HPDE6-E6E7 (cell line): ENCODE data around the gene PCDHGA11.
"Not testable (repeated sequence)": the region's sequence is repeated elsewhere in the genome, so short reads cannot be mapped to it uniquely, and the experiment has no call there.

Experiments
- DNase-seq: peaks from one replicate; pipeline ENCODE4 v3.0.0; 2011; ENCODE audit warnings: missing footprints; ENCODE audit errors: extremely low spot score

The PCDHGA11 gene

GRCh38 chr5:141420855-141421488 is at the start of gene PCDHGA11:
PCDHGA11 (plus strand) TSS chr5:141421051; CDS start chr5:141421228, 177 bp downstream.
- no peak for DNase-seq

- no peak for DNase-seq
Observed at GRCh38 chr5:141371572-141372475, 49.0 kb upstream of the PCDHGA11 start.

GRCh38 chr5:141373673-141374317 is 47.1 kb upstream of the PCDHGA11 start, which contains the start of gene PCDHGA6:
PCDHGA6 (plus strand) TSS chr5:141373891; CDS start chr5:141374084, 193 bp downstream.
- DNase-seq = no peak

GRCh38 chr5:141374627-141375026 is 46.2 kb upstream of the PCDHGA11 start:
- DNase-seq = no peak

- DNase-seq = not testable (repeated sequence)
Observed at GRCh38 chr5:141375444-141376155, 45.3 kb upstream of the PCDHGA11 start.

- no peak for DNase-seq
Observed at GRCh38 chr5:141382469-141383294, 38.2 kb upstream of the PCDHGA11 start, which contains the start of gene PCDHGA7. PCDHGA7 (plus strand) TSS chr5:141382742; CDS start chr5:141382900, 158 bp downstream.

- DNase-seq = no peak
Observed at GRCh38 chr5:141383345-141383744, 37.5 kb upstream of the PCDHGA11 start.

GRCh38 chr5:141384471-141385267 is 36.2 kb upstream of the PCDHGA11 start:
- no peak for DNase-seq

- DNase-seq = not testable (repeated sequence)
Observed at GRCh38 chr5:141387557-141388311, 33.1 kb upstream of the PCDHGA11 start, which contains the start of gene PCDHGB4. PCDHGB4 (plus strand) TSS chr5:141387698; CDS start chr5:141387885, 187 bp downstream.

GRCh38 chr5:141388661-141389060 is 32.2 kb upstream of the PCDHGA11 start:
- DNase-seq = no peak

GRCh38 chr5:141389153-141390042 is 31.5 kb upstream of the PCDHGA11 start:
- DNase-seq = no peak

GRCh38 chr5:141392429-141393198 is 28.2 kb upstream of the PCDHGA11 start, which contains the start of gene PCDHGA8:
PCDHGA8 (plus strand) TSS chr5:141392633; CDS start chr5:141392814, 181 bp downstream.
- DNase-seq = no peak

- no peak for DNase-seq
Observed at GRCh38 chr5:141393267-141393666, 27.6 kb upstream of the PCDHGA11 start.

- DNase-seq = not testable (repeated sequence)
Observed at GRCh38 chr5:141394401-141395187, 26.3 kb upstream of the PCDHGA11 start.

- DNase-seq = not testable (repeated sequence)
Observed at GRCh38 chr5:141397756-141398551, 22.9 kb upstream of the PCDHGA11 start, which contains the start of gene PCDHGB5. PCDHGB5 (plus strand) TSS chr5:141397947; CDS start chr5:141398128, 181 bp downstream.
